GM23338 (cell line): Measurements from ENCODE around the gene ACSM2B.

ENCODE experiments used
- CTCF ChIP-seq, 2 experiments: fragments of 200-600 bp in 1 of 2; sonication (generic) in 1 of 2; conservative IDR thresholded peaks; 2 replicates each; pipeline versions ENCODE4 v1.5.1 to v1.6.1; 2016 to 2017; ENCODE audit warnings: antibody characterized with exemption in 2 of 2, low read depth in 2 of 2, mild to moderate bottlenecking in 2 of 2, moderate library complexity in 1 of 2
- EZH2 ChIP-seq: fragments of 200-600 bp; sonication (generic); IDR thresholded peaks from one replicate; pipeline ENCODE4 v1.8.0; 2017; ENCODE audit warnings: antibody characterized with exemption, mild to moderate bottlenecking, low read depth; ENCODE audit not compliant: unreplicated experiment

- no peak for TF ChIP-seq CTCF (conservative IDR thresholded peaks at IDR 0.05; ENCODE audit: low read depth in 2 of 2)
- TF ChIP-seq EZH2 = no peak
These were observed 48.0 kb upstream of the ACSM2B start for GRCh38 chr16:20624205-20624604.
